Measurements from ENCODE around the gene DCTN1. TPM values are rescaled to one million over a fixed set of nuclear protein-coding genes. Genes with fewer than 3 reads are reported as not detected.

DCTN1 gene
- total RNA-seq, 1 experiment from 2014 or later: 67.8 TPM

- intact Hi-C loops (cut with micrococcal nuclease): no loop called here
- H3K79me2 ChIP-seq (ENCODE audit: low read length): no peaks in the 10 kb centered on the region
- ATAC-seq (no peak), DNase-seq (no peak)
- no peaks in the 10 kb centered on the region for H3K9me2 ChIP-seq (replicated peaks; ENCODE audit: low read length)
- no peak overlapping the region for H3K4me3 ChIP-seq (ENCODE audit: low read length)
- no peaks in the 10 kb centered on the region for H3K9me3 ChIP-seq (ENCODE audit: low read length)
- no peaks in the 10 kb centered on the region for H4K20me1 ChIP-seq (ENCODE audit: low read length)
- POLR2A ChIA-PET (ENCODE audit: unreplicated experiment): interaction anchor here (0.6 kb wide), 1 partner anchor 53 kb away, joined by 5 read pairs; no protein-coding TSS in a partner anchor
- BruUV-seq (replicated peaks): no TSS peak
- H3K4me2 ChIP-seq (ENCODE audit: low read length): no peak overlapping the region
- H3K27ac ChIP-seq (ENCODE audit: low read length): no peak overlapping the region
- no peaks in the 10 kb centered on the region for H3F3A ChIP-seq (ENCODE audit: low read length, unreplicated experiment)
- no peaks in the 10 kb centered on the region for H3K4me1 ChIP-seq (ENCODE audit: insufficient read depth, low read length)
- no peak overlapping the region for H3K9ac ChIP-seq (ENCODE audit: low read length)
- no peak overlapping the region for H2AFZ ChIP-seq (ENCODE audit: low read length)
- no peaks in the 10 kb centered on the region for H3K27me3 ChIP-seq (ENCODE audit: low read length)
- no peak for TF ChIP-seq EZH2phosphoT487 (IDR thresholded peaks at IDR 0.05; ENCODE audit: borderline replicate concordance, low read length)
- TF ChIP-seq, protein P1, sequence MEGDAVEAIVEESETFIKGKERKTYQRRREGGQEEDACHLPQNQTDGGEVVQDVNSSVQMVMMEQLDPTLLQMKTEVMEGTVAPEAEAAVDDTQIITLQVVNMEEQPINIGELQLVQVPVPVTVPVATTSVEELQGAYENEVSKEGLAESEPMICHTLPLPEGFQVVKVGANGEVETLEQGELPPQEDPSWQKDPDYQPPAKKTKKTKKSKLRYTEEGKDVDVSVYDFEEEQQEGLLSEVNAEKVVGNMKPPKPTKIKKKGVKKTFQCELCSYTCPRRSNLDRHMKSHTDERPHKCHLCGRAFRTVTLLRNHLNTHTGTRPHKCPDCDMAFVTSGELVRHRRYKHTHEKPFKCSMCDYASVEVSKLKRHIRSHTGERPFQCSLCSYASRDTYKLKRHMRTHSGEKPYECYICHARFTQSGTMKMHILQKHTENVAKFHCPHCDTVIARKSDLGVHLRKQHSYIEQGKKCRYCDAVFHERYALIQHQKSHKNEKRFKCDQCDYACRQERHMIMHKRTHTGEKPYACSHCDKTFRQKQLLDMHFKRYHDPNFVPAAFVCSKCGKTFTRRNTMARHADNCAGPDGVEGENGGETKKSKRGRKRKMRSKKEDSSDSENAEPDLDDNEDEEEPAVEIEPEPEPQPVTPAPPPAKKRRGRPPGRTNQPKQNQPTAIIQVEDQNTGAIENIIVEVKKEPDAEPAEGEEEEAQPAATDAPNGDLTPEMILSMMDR (conservative IDR thresholded peaks at IDR 0.05; ENCODE audit: low read depth, low read length): no peak
- no peak for TF ChIP-seq EZH2 (IDR thresholded peaks at IDR 0.05; ENCODE audit: low read length, unreplicated experiment)
- H3K36me3 ChIP-seq (ENCODE audit: low read depth, low read length): peaks cover 17% of the 10 kb centered on the region
- CTCF ChIA-PET: no interaction called here
Measured at GRCh38 chr2:74372674-74373073, 7.4 kb downstream of the DCTN1 start.

DNA sequence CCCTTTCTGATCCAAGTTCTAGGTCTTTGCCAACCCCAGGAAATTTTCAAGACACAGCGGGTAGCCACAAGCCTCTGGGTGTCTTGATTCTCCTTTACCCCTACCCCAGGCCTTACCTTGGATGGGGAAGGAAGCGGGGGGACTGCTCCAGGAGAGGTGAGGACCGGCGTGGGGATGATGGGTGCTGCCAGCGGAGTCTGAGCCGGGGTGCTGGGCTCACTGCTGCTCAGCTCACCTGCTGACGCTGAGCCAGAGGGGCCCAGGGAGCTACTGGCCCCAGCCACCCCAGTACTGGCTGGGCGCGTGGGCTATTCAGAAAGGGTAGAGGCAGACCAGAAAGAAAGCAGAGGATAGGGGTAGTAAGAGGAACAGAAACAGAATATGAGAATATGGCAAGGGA lies 8.7 kb downstream of the DCTN1 start:
- Histone ChIP-seq H3K4me2 (ENCODE audit: low read length) (no peak overlapping the region), H2AFZ (ENCODE audit: low read length) (no peak overlapping the region), H3F3A (ENCODE audit: low read length, unreplicated experiment) (no peaks in the 10 kb centered on the region), H3K9ac (ENCODE audit: low read length) (no peak overlapping the region), H3K9me2 (replicated peaks; ENCODE audit: low read length) (no peaks in the 10 kb centered on the region), H4K20me1 (ENCODE audit: low read length) (no peaks in the 10 kb centered on the region), H3K9me3 (ENCODE audit: low read length) (no peaks in the 10 kb centered on the region), H3K27me3 (ENCODE audit: low read length) (no peaks in the 10 kb centered on the region), H3K4me3 (ENCODE audit: low read length) (no peak overlapping the region), H3K27ac (ENCODE audit: low read length) (no peak overlapping the region), H3K79me2 (ENCODE audit: low read length) (no peaks in the 10 kb centered on the region), H3K36me3 (ENCODE audit: low read depth, low read length) (peaks cover 27% of the 10 kb centered on the region), H3K4me1 (ENCODE audit: insufficient read depth, low read length) (no peaks in the 10 kb centered on the region)
- CTCF ChIA-PET: no interaction called here
- ATAC-seq (no peak), DNase-seq (no peak)
- BruUV-seq (replicated peaks): no TSS peak
- intact Hi-C loops (cut with micrococcal nuclease): no loop called here
- POLR2A ChIA-PET (ENCODE audit: unreplicated experiment): no interaction called here
- TF ChIP-seq EZH2 (IDR thresholded peaks at IDR 0.05; ENCODE audit: low read length, unreplicated experiment) (no peak), EZH2phosphoT487 (IDR thresholded peaks at IDR 0.05; ENCODE audit: borderline replicate concordance, low read length) (no peak)
- TF ChIP-seq, protein P1 (conservative IDR thresholded peaks at IDR 0.05; ENCODE audit: low read depth, low read length): no peak

DNA sequence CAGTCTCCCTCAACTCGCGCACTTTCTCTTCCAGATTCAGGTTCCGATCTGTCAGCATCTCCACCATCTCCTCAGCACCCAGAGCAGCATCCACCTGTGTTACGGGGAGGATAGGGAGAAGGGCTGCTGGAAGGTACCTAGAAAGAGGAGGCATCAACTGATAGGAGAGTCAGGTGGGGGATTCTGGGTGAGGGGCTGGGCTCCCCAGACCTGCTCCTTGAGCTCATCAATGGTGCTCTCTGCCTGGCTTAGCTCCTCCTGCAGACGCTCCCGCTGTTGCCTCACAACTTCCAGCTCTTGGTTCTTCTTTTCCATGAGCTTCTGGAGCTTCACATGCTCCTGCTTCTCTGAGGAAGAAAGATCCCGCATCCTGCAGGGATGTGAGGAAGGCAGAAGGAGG lies 10.1 kb downstream of the DCTN1 start:
- Histone ChIP-seq H3K27me3 (ENCODE audit: low read length) (no peaks in the 10 kb centered on the region), H3K9ac (ENCODE audit: low read length) (no peak overlapping the region), H3K4me3 (ENCODE audit: low read length) (no peak overlapping the region), H3K4me1 (ENCODE audit: insufficient read depth, low read length) (no peaks in the 10 kb centered on the region), H3K9me2 (replicated peaks; ENCODE audit: low read length) (no peaks in the 10 kb centered on the region), H3K36me3 (ENCODE audit: low read depth, low read length) (peaks cover 27% of the 10 kb centered on the region), H3K4me2 (ENCODE audit: low read length) (no peak overlapping the region), H3F3A (ENCODE audit: low read length, unreplicated experiment) (no peaks in the 10 kb centered on the region), H2AFZ (ENCODE audit: low read length) (no peak overlapping the region), H3K27ac (ENCODE audit: low read length) (no peak overlapping the region), H4K20me1 (ENCODE audit: low read length) (no peaks in the 10 kb centered on the region), H3K9me3 (ENCODE audit: low read length) (no peaks in the 10 kb centered on the region), H3K79me2 (ENCODE audit: low read length) (no peaks in the 10 kb centered on the region)
- CTCF ChIA-PET: no interaction called here
- ATAC-seq (no peak), DNase-seq (no peak)
- no peak for TF ChIP-seq EZH2 (IDR thresholded peaks at IDR 0.05; ENCODE audit: low read length, unreplicated experiment)
- TF ChIP-seq, protein P1 (conservative IDR thresholded peaks at IDR 0.05; ENCODE audit: low read depth, low read length): no peak
- TF ChIP-seq EZH2phosphoT487 (IDR thresholded peaks at IDR 0.05; ENCODE audit: borderline replicate concordance, low read length): no peak
- intact Hi-C loops (cut with micrococcal nuclease): no loop called here
- no TSS peak for BruUV-seq (replicated peaks)
- POLR2A ChIA-PET (ENCODE audit: unreplicated experiment): no interaction called here

Measured in PC-3 (cell line).